Measurements from ENCODE around the gene ELL. TPM values are rescaled to one million over a fixed set of nuclear protein-coding genes. Genes with fewer than 3 reads are reported as not detected.

Gene ELL
- total RNA-seq, 1 donor from 2014 or later: 9.7 TPM

DNA sequence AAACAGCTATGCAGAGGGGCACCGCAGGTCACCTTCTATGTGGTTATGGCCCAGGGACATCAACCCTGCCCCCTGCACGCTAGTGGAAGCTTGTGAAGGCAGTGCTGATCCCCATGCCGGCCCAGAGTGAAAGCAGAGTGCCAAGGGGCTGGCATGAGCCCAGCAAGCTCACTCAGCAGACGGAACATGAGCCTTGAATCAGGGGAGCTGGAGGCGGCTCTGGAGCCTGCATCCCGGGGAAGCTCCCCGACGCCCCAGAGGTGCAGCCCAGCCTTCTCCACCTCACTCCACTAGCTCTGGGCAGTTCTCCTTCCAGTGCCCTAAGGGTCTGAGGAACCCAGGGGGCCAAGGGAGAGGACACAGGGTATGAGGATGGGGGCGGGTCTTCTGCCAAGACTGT lies 64.9 kb downstream of the ELL start:
- Histone ChIP-seq H3K36me3 (ENCODE audit: control insufficient read depth, insufficient read depth, low read length) (peaks cover 27% of the 10 kb centered on the region), H3K27me3 (ENCODE audit: control insufficient read depth, insufficient read depth, low read length) (no peaks in the 10 kb centered on the region), H3K4me3 (ENCODE audit: low read depth, low read length) (no peak overlapping the region)
- no peak for DNase-seq (ENCODE audit: low read depth)
- TF ChIP-seq CTCF (IDR thresholded peaks at IDR 0.05; ENCODE audit: insufficient read depth, low read length, severe bottlenecking): no peak
- FAIRE-seq: no peak

DNA sequence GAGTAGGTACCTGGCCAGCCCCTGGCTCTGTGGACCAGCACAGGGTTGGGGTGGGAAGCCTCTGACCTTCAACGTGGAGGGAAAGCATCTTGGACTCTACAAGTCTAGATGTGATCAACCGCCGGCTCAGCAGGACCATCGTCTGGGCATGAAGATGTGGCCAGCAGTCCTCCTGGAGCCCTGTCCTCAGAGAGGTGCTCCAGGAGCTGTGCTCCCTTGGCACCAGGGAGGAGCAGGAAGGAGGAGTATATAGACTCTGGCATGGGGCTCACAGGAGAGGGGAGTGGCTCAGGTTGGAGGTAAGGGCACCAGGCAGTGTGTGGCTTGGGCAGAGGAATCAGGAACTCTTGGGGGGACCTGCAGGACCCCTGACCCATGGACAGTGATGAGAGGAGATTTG lies 65.6 kb downstream of the ELL start:
- peaks cover 25% of the 10 kb centered on the region for H3K36me3 ChIP-seq (ENCODE audit: control insufficient read depth, insufficient read depth, low read length)
- TF ChIP-seq CTCF (IDR thresholded peaks at IDR 0.05; ENCODE audit: insufficient read depth, low read length, severe bottlenecking): no peak
- no peak for FAIRE-seq

GRCh38 chr19:18453269-18454024 lies 68.4 kb downstream of the ELL start:
- Histone ChIP-seq H3K36me3 (ENCODE audit: control insufficient read depth, insufficient read depth, low read length) (peaks cover 37% of the 10 kb centered on the region), H3K4me3 (ENCODE audit: low read depth, low read length) (no peak overlapping the region), H3K27me3 (ENCODE audit: control insufficient read depth, insufficient read depth, low read length) (no peaks in the 10 kb centered on the region)
- DNase-seq (ENCODE audit: low read depth): peak; percentile 43
- peak; percentile 76 for FAIRE-seq
- TF ChIP-seq CTCF (IDR thresholded peaks at IDR 0.05; ENCODE audit: insufficient read depth, low read length, severe bottlenecking): no peak

More for the DNA sequence above, 65.6 kb downstream of the ELL start:
- DNase-seq (ENCODE audit: low read depth): no peak
- H3K27me3 ChIP-seq (ENCODE audit: control insufficient read depth, insufficient read depth, low read length): no peaks in the 10 kb centered on the region
- H3K4me3 ChIP-seq (ENCODE audit: low read depth, low read length): no peak overlapping the region

DNA sequence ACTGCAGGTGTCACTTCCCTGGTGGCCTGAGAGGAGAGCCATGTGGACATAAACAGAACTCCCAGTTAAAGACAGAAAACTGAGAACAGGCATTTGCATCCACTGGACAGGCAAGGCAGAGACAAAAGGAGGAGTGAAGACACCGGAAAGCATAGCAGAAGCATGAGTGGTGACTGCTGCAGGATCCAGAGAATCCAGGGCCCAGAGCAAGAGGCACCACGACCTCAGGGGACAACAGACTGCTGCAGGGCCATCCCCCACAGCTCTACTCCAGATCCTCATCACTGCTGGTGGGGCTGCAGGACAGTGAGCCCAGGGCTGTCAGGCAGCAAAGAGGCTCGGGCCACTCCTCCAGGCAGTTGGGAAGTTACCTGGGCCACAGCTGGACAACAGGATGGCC lies 69.5 kb downstream of the ELL start:
- no peak for DNase-seq (ENCODE audit: low read depth)
- Histone ChIP-seq H3K27me3 (ENCODE audit: control insufficient read depth, insufficient read depth, low read length) (no peaks in the 10 kb centered on the region), H3K36me3 (ENCODE audit: control insufficient read depth, insufficient read depth, low read length) (peaks cover 33% of the 10 kb centered on the region), H3K4me3 (ENCODE audit: low read depth, low read length) (no peak overlapping the region)
- FAIRE-seq: no peak
- no peak for TF ChIP-seq CTCF (IDR thresholded peaks at IDR 0.05; ENCODE audit: insufficient read depth, low read length, severe bottlenecking)

DNA sequence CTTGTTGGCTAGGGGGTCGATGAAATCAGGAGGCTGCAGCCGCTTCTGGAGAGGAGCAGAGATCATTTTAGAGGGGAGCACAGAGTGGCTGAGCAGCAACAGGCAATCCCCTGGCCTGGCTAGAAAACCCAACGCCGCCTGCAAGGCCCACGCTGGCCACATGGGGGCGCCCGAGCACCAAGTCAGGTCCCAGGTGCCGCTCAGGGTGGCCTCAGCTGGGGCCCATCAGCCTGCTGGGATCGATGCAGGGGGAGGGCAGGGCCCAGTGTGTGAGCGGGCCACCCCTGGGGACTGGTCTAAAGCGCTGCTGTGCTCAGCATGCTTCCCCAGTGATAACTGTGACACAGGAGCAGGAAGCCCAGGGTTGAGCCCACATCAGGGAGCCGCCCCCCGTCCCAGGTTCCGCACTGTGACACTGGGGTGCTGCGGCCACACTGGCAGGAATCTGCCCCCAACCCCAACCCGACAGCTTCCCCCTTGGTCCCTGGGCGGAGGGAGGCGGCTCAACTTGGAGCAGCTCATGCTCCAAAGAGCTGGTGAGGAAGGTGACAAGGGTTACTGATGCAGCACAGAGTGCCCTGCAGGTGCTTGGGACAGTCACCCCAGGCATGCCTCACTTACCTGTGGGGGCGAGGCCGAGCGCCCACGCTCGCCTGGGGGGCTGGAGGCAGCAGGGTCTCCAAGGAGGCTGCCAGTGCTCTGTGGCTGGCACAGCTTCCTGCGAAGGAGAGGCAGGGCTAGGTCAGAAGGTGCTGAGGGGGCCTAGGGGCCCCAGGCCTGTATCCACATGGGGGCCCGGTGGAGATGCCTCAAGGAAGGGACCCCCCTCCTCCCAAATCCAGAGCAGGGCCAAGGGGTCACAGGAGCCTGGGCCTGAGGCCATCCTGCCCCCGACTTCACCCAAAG lies 70.7 kb downstream of the ELL start:
- DNase-seq (ENCODE audit: low read depth) (no peak), FAIRE-seq (no peak)
- Histone ChIP-seq H3K4me3 (ENCODE audit: low read depth, low read length) (no peak overlapping the region), H3K27me3 (ENCODE audit: control insufficient read depth, insufficient read depth, low read length) (no peaks in the 10 kb centered on the region), H3K36me3 (ENCODE audit: control insufficient read depth, insufficient read depth, low read length) (peaks cover 32% of the 10 kb centered on the region)
- peak; percentile 99 for TF ChIP-seq CTCF (IDR thresholded peaks at IDR 0.05; ENCODE audit: insufficient read depth, low read length, severe bottlenecking)
